GM18502 (cell line): ENCODE results near the gene DCANP1.

Source experiments
- ATAC-seq: cut with Tn5 transposase; IDR thresholded peaks from one replicate; pipeline ENCODE4 v1.9.1; 2021; ENCODE audit warnings: mild to moderate bottlenecking; ENCODE audit not compliant: unreplicated experiment, poor library complexity

The DCANP1 gene

GRCh38 chr5:135443161-135443960 is 3.8 kb downstream of the DCANP1 start:
- no peak for ATAC-seq

GRCh38 chr5:135442431-135443160 is 4.6 kb downstream of the DCANP1 start:
- no peak for ATAC-seq

- ATAC-seq: no peak
These were observed 5.2 kb downstream of the DCANP1 start for GRCh38 chr5:135441919-135442318.

- ATAC-seq: no peak
These were observed 5.8 kb downstream of the DCANP1 start for GRCh38 chr5:135441350-135441831.

GRCh38 chr5:135440916-135441315 is 6.2 kb downstream of the DCANP1 start:
- no peak for ATAC-seq

- ATAC-seq: no peak
These were observed 7.6 kb downstream of the DCANP1 start for GRCh38 chr5:135439231-135440205.

- no peak for ATAC-seq
These were observed 8.4 kb downstream of the DCANP1 start for GRCh38 chr5:135438636-135439221.

- no peak for ATAC-seq
These were observed 9.2 kb downstream of the DCANP1 start for GRCh38 chr5:135437796-135438560.

- ATAC-seq: no peak
These were observed 9.7 kb downstream of the DCANP1 start for GRCh38 chr5:135437422-135437795.

GRCh38 chr5:135436951-135437418 is 10.2 kb downstream of the DCANP1 start:
- no peak for ATAC-seq

GRCh38 chr5:135435467-135436330 is 11.4 kb downstream of the DCANP1 start:
- ATAC-seq: no peak

- ATAC-seq: no peak
These were observed 12.3 kb downstream of the DCANP1 start for GRCh38 chr5:135434591-135435466.

- ATAC-seq: no peak
These were observed 13.3 kb downstream of the DCANP1 start for GRCh38 chr5:135433681-135434426.

GRCh38 chr5:135432113-135432512 is 15.0 kb downstream of the DCANP1 start:
- ATAC-seq: no peak

GRCh38 chr5:135430135-135430437 is 17.1 kb downstream of the DCANP1 start:
- ATAC-seq: no peak

GRCh38 chr5:135429301-135430134 is 17.6 kb downstream of the DCANP1 start:
- no peak for ATAC-seq
